ENCODE results near the gene APOE. TPM values are rescaled to one million over a fixed set of nuclear protein-coding genes. Genes with fewer than 3 reads are reported as not detected.

APOE gene
- total and polyA plus RNA-seq, 2 of the 13 experiments (the other 11 are each of a cell fraction or from before 2014, with no cell fraction given) = 1,328 to 1,470 TPM

DNA sequence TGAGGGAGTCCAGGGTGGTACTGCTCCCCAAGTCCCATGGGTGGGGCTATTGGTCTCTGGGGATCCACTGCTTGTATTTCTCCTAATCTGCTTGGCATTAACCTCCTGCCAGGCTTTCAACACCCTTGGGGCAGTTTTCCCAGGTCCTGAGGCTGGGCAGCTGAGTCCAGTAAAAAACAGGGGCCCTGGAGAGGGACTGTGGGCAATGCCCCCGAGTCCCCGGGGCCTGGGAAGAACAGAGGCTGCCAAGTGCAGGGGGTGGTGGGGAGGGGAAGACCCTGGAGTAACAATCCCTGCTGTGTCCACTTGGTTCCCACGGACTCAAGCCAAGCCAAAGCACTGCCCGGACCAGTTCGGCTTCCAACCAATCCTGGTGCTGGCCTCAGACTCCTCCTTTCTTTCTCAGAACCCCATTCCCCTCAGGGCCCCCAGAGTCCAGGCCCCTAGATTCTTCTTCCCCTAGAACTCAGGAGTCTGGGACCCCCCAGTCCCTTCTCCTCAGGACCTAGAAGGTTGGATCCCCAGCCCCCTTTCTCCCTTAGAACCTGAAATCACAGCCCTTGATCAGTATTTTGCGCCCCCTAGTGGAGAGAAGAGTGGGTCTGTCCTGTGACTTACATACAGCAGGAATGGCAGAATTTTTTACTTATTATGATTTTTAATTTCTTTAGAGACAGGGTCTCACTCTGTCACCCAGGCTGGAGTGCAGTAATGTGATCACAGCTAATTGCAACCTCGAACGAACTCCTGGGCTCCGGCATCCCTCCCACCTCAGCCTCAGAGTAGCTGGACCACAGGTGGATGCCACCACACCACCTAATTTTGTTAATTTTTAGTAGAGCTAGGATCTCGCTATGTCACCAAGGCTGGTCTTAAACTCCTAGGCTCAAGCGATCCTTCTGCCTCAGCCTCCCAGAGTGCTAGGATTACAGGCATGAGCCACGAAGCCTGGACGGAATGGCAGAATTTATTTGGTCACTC, 45.9 kb downstream of the APOE start (continued):
- TF ChIP-seq, protein P1, sequence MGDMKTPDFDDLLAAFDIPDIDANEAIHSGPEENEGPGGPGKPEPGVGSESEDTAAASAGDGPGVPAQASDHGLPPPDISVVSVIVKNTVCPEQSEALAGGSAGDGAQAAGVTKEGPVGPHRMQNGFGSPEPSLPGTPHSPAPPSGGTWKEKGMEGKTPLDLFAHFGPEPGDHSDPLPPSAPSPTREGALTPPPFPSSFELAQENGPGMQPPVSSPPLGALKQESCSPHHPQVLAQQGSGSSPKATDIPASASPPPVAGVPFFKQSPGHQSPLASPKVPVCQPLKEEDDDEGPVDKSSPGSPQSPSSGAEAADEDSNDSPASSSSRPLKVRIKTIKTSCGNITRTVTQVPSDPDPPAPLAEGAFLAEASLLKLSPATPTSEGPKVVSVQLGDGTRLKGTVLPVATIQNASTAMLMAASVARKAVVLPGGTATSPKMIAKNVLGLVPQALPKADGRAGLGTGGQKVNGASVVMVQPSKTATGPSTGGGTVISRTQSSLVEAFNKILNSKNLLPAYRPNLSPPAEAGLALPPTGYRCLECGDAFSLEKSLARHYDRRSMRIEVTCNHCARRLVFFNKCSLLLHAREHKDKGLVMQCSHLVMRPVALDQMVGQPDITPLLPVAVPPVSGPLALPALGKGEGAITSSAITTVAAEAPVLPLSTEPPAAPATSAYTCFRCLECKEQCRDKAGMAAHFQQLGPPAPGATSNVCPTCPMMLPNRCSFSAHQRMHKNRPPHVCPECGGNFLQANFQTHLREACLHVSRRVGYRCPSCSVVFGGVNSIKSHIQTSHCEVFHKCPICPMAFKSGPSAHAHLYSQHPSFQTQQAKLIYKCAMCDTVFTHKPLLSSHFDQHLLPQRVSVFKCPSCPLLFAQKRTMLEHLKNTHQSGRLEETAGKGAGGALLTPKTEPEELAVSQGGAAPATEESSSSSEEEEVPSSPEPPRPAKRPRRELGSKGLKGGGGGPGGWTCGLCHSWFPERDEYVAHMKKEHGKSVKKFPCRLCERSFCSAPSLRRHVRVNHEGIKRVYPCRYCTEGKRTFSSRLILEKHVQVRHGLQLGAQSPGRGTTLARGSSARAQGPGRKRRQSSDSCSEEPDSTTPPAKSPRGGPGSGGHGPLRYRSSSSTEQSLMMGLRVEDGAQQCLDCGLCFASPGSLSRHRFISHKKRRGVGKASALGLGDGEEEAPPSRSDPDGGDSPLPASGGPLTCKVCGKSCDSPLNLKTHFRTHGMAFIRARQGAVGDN (CRISPR knock-in tag; IDR thresholded peaks at IDR 0.05) = peak; percentile 64
- TF ChIP-seq KLF9 (CRISPR knock-in tag; IDR thresholded peaks at IDR 0.05; ENCODE audit: low read depth) (no peak; the same call in 1 of the 2 replicates), RBM39 (IDR thresholded peaks at IDR 0.05; ENCODE audit: low read depth, low read length, poor library complexity, severe bottlenecking) (no peak), SYNCRIP (IDR thresholded peaks at IDR 0.05; ENCODE audit: insufficient read depth, low read depth, low read length) (no peak), ZNF10 (CRISPR knock-in tag; IDR thresholded peaks at IDR 0.05; ENCODE audit: borderline replicate concordance, low read depth) (no peak), HMGA1 (CRISPR knock-in tag; conservative IDR thresholded peaks at IDR 0.05) (no peak), KDM6A (CRISPR knock-in tag; IDR thresholded peaks at IDR 0.05; ENCODE audit: low read depth) (no peak), ZNF619 (CRISPR knock-in tag; IDR thresholded peaks at IDR 0.05) (no peak), CEBPB (IDR thresholded peaks at IDR 0.05; ENCODE audit: borderline replicate concordance, low read depth, low read length) (no peak), ASH2L (IDR thresholded peaks at IDR 0.05; ENCODE audit: insufficient read length, low read depth, low read length) (peak; percentile 34), ZNF615 (CRISPR knock-in tag; IDR thresholded peaks at IDR 0.05; ENCODE audit: borderline replicate concordance) (no peak), HOXA3 (CRISPR knock-in tag; IDR thresholded peaks at IDR 0.05) (peak; percentile 35; the same call in 1 of the 2 replicates), MEIS2 (CRISPR knock-in tag; IDR thresholded peaks at IDR 0.05) (no peak), SRF (IDR thresholded peaks at IDR 0.05; ENCODE audit: low read depth, low read length) (no peak), POLR2AphosphoS2 (IDR thresholded peaks at IDR 0.05; ENCODE audit: low read depth, low read length) (no peak), SNRNP70 (IDR thresholded peaks at IDR 0.05; ENCODE audit: low read depth, low read length) (no peak), SRSF4 (IDR thresholded peaks at IDR 0.05; ENCODE audit: low read depth, low read length, poor library complexity, severe bottlenecking) (no peak), BORCS8-MEF2B (CRISPR knock-in tag; IDR thresholded peaks at IDR 0.05) (no peak), RBM22 (optimal IDR thresholded peaks at IDR 0.05; ENCODE audit: low read length) (peak; percentile 71), GFI1 (CRISPR knock-in tag; IDR thresholded peaks at IDR 0.05; ENCODE audit: borderline replicate concordance) (peak; percentile 52; the same call in 1 of the 2 replicates), FOXA3 (CRISPR knock-in tag; IDR thresholded peaks at IDR 0.05) (no peak; the same call in 1 of the 2 replicates), NFE2 (CRISPR knock-in tag; IDR thresholded peaks at IDR 0.05) (no peak), SP2 (CRISPR knock-in tag; IDR thresholded peaks at IDR 0.05) (no peak), RXRB (CRISPR knock-in tag; IDR thresholded peaks at IDR 0.05; ENCODE audit: borderline replicate concordance) (no peak)
- TF ChIP-seq, protein P2, sequence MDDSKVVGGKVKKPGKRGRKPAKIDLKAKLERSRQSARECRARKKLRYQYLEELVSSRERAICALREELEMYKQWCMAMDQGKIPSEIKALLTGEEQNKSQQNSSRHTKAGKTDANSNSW (CRISPR knock-in tag; IDR thresholded peaks at IDR 0.05; ENCODE audit: borderline replicate concordance) = no peak
- TF ChIP-seq, protein P3, sequence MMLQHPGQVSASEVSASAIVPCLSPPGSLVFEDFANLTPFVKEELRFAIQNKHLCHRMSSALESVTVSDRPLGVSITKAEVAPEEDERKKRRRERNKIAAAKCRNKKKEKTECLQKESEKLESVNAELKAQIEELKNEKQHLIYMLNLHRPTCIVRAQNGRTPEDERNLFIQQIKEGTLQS (CRISPR knock-in tag; IDR thresholded peaks at IDR 0.05) = no peak

Measured in HepG2 (cell line).